Heart left ventricle (tissue), 16 donors: Measurements from ENCODE around the gene NAA50. TPM values are rescaled to one million over a fixed set of nuclear protein-coding genes. Genes with fewer than 3 reads are reported as not detected.

Experiments used
- ATAC-seq, 4 donors: fragments of 200-7000 bp; cut with Tn5 transposase; one replicate each; pipeline ENCODE4 v1.9.1; 2020 to 2022; ENCODE audit warnings: moderate library complexity in 4 of 4, mild to moderate bottlenecking in 3 of 4, moderate number of reproducible peaks in 1 of 4
- DNase-seq, 5 donors: peaks; one replicate each; pipeline ENCODE4 v3.0.0-alpha.2; 2020
- H3K27ac ChIP-seq, 12 donors: fragments of 200-600 bp; sonication (generic) in 4 of 12; one replicate each; pipeline versions ENCODE4 v1.5.0 to v1.8.0; 2016 to 2022; ENCODE audit warnings: mild to moderate bottlenecking in 2 of 12
- H3K27me3 ChIP-seq, 9 donors: fragments of 200-600 bp; sonication (generic) in 2 of 9; one replicate each; pipeline versions ENCODE4 v1.5.1 to v1.8.0; 2016 to 2022; ENCODE audit warnings: mild to moderate bottlenecking in 3 of 9
- H3K36me3 ChIP-seq, 9 donors: fragments of 200-600 bp; sonication (generic) in 2 of 9; one replicate each; pipeline versions ENCODE4 v1.5.0 to v1.8.0; 2018 to 2022; ENCODE audit warnings: mild to moderate bottlenecking in 2 of 9
- H3K4me1 ChIP-seq, 12 donors: fragments of 200-600 bp; sonication (generic) in 4 of 12; one replicate each; pipeline versions ENCODE4 v1.5.0 to v1.8.0; 2016 to 2022; ENCODE audit warnings: mild to moderate bottlenecking in 3 of 12
- H3K4me3 ChIP-seq, 12 donors: fragments of 200-600 bp; sonication (generic) in 4 of 12; one replicate each; pipeline versions ENCODE4 v1.5.0 to v1.8.0; 2017 to 2022; ENCODE audit warnings: mild to moderate bottlenecking in 9 of 12, moderate library complexity in 4 of 12
- H3K9me3 ChIP-seq, 12 donors: fragments of 200-600 bp; sonication (generic) in 4 of 12; one replicate each; pipeline versions ENCODE4 v1.5.0 to v1.8.0; 2016 to 2022; ENCODE audit warnings: mild to moderate bottlenecking in 1 of 12
- POLR2A ChIP-seq, 2 donors: fragments of 450-650 bp; IDR thresholded peaks; one replicate each; pipeline ENCODE4 v1.6.1; 2017; ENCODE audit warnings: antibody characterized with exemption in 2 of 2, mild to moderate bottlenecking in 2 of 2, moderate library complexity in 2 of 2
- WGBS, 4 donors: extraction: QIAGEN DNeasy Blood & Tissue Kit in 2 of 4; methylation state at CpG; one replicate each; pipeline versions ENCODE4 v1.1.5 to v1.1.7; 2013 to 2018; 5-methylcytosine and 5-hydroxymethylcytosine counted together
- intact Hi-C, 10 donors: fragments of 100-400 bp; cut with DNase I; formaldehyde crosslinking; loops; one replicate each; pipeline versions ENCODE4 v1.11.1 to v1.14.2; 2022
- polyA plus RNA-seq, 2 donors: library from polyadenylated mRNA; stranded (reverse); fragments of 200-250 nt; gene quantifications; one replicate each; pipeline ENCODE4 v1.2.3, GENCODE V29; 2013
- total RNA-seq, 9 donors: library from RNA; depleted of rRNA in 2 of 9; stranded (reverse); fragments of >200 nt in 2 of 9; fragmentation: NEBNext Ultra II Directional in 3 of 9; extraction: Animal tissue kit (Norgen Biotek cat#: 25700) in 3 of 9; gene quantifications; one replicate each; pipeline versions ENCODE4 v1.1.0 to v1.2.4, GENCODE V29; 2016 to 2023
- TF ChIP-seq, protein P1 (sequence below), 12 donors: fragments of 200-600 bp; sonication (generic) in 4 of 12; IDR thresholded peaks; one replicate each; pipeline versions ENCODE4 v1.5.0 to v1.8.0; 2018 to 2022; ENCODE audit warnings: antibody characterized with exemption in 12 of 12, mild to moderate bottlenecking in 5 of 12
- donor health status: ischemic (EF 13 %, LVEDD 7.1; RV severe dilation, severe dysfunction).
- donor health status: healthy with polysubstance abuse.
- donor health status: DM: no; HTN: yes; CAD: no.
- donor health status: DM: no; HTN: no; CAD: no.
- donor health status: ischemic (EF 25% LVEDD 6.9; RV normal size, moderate dysfunction).
- donor health status: ischemic (EF 25% LVEDD 5.7; RV mildly dilated, moderate dysfunction).
- donor health status: healthy.
- donor health status: DM: yes; HTN: yes; CAD: no.
- donor health status: ischemic (EF 35%, LVEDD 5.7; RV mildly dilated, moderate dysfunction).
- donor health status: nonischemic (EF 11% LVEDD 7.7; RV severe dilation, severe dysfunction).
- donor health status: DM: yes; HTN: yes; CAD: no.
- donor health status: PGD.
- donor health status: ischemic (EF 29% LVEDD 5.4; RV normal size, mild dysfunction).
- donor health status: nonischemic (EF 23%, LVEDD 6.1; RV moderate dilation, normal function).

Gene NAA50
- total and polyA plus RNA-seq, 11 donors = 15.0 to 147 (median 77.6) TPM

DNA sequence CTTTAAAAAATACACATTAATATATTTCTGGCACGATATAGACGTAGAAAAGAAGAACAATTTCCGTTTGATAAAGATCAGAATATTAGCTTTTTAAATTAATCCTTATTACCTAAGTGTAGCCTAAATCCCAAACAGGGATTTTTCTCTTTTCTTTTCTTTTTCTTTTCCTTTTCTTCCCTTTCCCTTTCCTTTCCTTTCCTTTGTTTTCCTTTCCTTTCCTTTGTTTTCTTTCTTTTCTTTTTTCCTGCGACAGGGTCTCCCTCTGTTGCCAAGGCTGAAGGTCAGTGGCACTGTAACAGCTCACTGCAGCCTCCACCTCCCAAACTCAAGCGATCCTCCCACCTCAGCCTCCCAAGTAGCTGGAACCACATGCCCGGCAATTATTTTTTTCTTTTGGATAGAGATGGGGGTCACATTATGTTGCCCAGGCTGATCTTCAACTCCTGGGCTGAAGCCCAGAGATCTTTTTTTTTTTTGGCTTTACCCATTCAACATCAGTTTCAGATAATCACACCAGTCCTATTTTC lies 47.8 kb downstream of the NAA50 start:
- WGBS, 4 donors = 78 to 87% (median 82%) methylated on average over 6 of the region's 6 CpGs
- Histone ChIP-seq H3K36me3 (no peaks in the 10 kb centered on the region), H3K4me1 (peaks cover 2 to 41% (median 26%) of the 10 kb centered on the region in 12 donors), H3K4me3 (peak overlapping the region in 6 of 12 donors; percentile 56 to 100 (median 83)), H3K27ac (peak overlapping the region in 8 of 12 donors; percentile 28 to 100 (median 98)), H3K9me3 (no peaks in the 10 kb centered on the region), H3K27me3 (no peaks in the 10 kb centered on the region)
- ATAC-seq (no peak), DNase-seq (no peak)
- intact Hi-C loops = loop anchor here in 5 of 10 donors (5.0 to 10.0 kb wide), 5 partner anchors 39 to 183 kb away; partner anchors contain the start of genes ATP6V1A (in 2 of the 5), NAA50 (in 2 of the 5) and SPICE1 (in 2 of the 5)
- no peak for TF ChIP-seq POLR2A (IDR thresholded peaks at IDR 0.05)
- TF ChIP-seq, protein P1, sequence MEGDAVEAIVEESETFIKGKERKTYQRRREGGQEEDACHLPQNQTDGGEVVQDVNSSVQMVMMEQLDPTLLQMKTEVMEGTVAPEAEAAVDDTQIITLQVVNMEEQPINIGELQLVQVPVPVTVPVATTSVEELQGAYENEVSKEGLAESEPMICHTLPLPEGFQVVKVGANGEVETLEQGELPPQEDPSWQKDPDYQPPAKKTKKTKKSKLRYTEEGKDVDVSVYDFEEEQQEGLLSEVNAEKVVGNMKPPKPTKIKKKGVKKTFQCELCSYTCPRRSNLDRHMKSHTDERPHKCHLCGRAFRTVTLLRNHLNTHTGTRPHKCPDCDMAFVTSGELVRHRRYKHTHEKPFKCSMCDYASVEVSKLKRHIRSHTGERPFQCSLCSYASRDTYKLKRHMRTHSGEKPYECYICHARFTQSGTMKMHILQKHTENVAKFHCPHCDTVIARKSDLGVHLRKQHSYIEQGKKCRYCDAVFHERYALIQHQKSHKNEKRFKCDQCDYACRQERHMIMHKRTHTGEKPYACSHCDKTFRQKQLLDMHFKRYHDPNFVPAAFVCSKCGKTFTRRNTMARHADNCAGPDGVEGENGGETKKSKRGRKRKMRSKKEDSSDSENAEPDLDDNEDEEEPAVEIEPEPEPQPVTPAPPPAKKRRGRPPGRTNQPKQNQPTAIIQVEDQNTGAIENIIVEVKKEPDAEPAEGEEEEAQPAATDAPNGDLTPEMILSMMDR (IDR thresholded peaks at IDR 0.05) = no peak

DNA sequence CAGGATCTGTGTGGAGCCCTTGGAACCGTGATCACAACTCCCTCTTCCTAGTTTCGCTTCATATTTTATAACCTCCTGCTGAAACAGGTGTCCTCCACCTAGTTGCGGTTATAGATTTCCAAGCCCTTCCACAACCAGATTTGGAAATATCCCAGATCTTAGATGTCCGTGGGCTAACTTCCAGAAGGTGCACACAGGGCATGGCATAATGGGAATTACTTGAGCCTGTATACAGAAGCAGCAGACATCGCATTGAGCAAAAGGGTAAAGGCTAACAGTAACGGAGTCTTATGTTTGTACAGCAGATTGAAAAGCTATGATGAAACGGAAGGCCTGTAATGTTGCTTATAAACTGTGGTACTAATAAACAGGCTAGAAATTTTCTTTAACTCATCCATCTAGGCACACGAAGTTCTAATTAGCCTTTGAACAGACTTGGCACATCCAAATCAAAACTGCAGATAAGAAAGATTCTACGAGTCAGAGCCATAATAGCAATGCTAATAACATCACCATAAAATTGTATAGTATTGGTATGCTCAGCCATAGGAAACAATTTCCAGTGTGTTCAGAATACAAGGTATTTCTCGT lies 48.5 kb downstream of the NAA50 start:
- DNase-seq = no peak
- intact Hi-C loops = loop anchor here in 6 of 10 donors (2.0 to 10.0 kb wide), 7 partner anchors 40 to 183 kb away; partner anchors contain the start of genes ATP6V1A (in 3 of the 6), NAA50 (in 3 of the 6) and SPICE1 (in 2 of the 6)
- Histone ChIP-seq H3K27me3 (no peaks in the 10 kb centered on the region), H3K4me1 (peaks cover 2 to 45% (median 26%) of the 10 kb centered on the region in 12 donors), H3K27ac (peak overlapping the region; percentile 71 to 100 (median 98)), H3K4me3 (peak overlapping the region; percentile 44 to 100 (median 87)), H3K36me3 (no peaks in the 10 kb centered on the region), H3K9me3 (no peaks in the 10 kb centered on the region)
- no peak for TF ChIP-seq POLR2A (IDR thresholded peaks at IDR 0.05)
- TF ChIP-seq, protein P1 (IDR thresholded peaks at IDR 0.05) = no peak
- ATAC-seq = peak in 1 of 4 donors; percentile 2
- 7 to 14% (median 9%) methylated on average over 10 of the region's 10 CpGs for WGBS, 4 donors

DNA sequence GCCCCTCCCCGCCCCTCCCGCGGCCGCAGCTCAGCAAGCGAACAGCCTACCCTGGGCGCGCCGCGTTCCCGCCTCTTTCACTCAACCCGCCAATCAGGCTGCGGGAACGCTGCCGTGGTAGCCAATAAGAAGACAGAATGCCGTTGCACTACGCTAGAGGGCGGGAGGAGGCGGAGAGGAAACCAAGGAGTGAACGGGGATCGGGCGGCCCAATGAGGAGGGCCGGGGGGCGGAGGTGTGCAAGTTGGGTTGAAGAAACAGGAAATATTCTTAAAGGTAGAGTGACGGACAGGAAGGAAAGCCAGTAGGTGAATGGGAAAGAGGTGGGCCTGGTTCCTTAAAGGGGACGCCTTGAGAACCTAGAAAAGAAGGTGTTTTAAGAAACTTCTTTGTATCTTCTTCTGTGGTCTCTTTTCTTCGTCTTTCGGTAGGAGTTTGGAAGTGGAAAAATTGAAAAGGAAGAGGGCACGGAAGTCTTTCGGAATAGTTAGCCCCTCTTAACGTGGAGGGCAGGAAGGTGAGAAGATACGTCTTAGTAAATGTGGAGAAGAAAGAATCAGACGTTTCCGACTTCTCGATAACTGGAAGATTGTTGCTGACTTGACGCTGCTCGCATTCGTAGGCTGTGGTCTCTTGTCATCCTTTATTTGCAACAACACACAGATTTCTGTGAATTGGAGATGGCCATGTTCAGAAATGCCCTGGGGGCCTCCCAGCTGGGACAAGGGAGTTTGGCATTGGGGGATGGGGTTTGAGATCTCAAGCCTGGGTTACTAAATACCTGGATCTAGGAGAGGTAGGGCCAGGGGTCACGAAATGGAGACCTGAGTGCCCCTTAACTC lies 49.2 kb downstream of the NAA50 start:
- H3K27ac ChIP-seq = peak overlapping the region; percentile 96 to 100 (median 100)
- DNase-seq = peak; percentile 99 to 100 (median 99)
- peaks cover 2 to 45% (median 26%) of the 10 kb centered on the region in 12 donors for H3K4me1 ChIP-seq
- H3K4me3 ChIP-seq = peak overlapping the region; percentile 56 to 100 (median 87)
- no peaks in the 10 kb centered on the region for H3K9me3 ChIP-seq
- no peaks in the 10 kb centered on the region for H3K36me3 ChIP-seq
- TF ChIP-seq, protein P1 (IDR thresholded peaks at IDR 0.05) = peak in 7 of 12 donors; percentile 23 to 54 (median 29)
- TF ChIP-seq POLR2A (IDR thresholded peaks at IDR 0.05) = no peak
- ATAC-seq = peak; percentile 96 to 99 (median 97)
- 1% methylated on average over 32 to 38 of the region's 38 CpGs for WGBS, 4 donors
- intact Hi-C loops = loop anchor here in 7 of 10 donors (1.0 to 10.0 kb wide), 8 partner anchors 40 to 182 kb away; partner anchors contain the start of genes NAA50 (in 4 of the 7), ATP6V1A (in 3 of the 7) and SPICE1 (in 2 of the 7)
- H3K27me3 ChIP-seq = no peaks in the 10 kb centered on the region
